GM19351 (cell line): ENCODE results near the gene ZNF552.

Source experiments
- ATAC-seq: cut with Tn5 transposase; IDR thresholded peaks from one replicate; pipeline ENCODE4 v1.9.1; 2021; ENCODE audit warnings: mild to moderate bottlenecking, moderate library complexity; ENCODE audit not compliant: unreplicated experiment

Gene ZNF552

DNA sequence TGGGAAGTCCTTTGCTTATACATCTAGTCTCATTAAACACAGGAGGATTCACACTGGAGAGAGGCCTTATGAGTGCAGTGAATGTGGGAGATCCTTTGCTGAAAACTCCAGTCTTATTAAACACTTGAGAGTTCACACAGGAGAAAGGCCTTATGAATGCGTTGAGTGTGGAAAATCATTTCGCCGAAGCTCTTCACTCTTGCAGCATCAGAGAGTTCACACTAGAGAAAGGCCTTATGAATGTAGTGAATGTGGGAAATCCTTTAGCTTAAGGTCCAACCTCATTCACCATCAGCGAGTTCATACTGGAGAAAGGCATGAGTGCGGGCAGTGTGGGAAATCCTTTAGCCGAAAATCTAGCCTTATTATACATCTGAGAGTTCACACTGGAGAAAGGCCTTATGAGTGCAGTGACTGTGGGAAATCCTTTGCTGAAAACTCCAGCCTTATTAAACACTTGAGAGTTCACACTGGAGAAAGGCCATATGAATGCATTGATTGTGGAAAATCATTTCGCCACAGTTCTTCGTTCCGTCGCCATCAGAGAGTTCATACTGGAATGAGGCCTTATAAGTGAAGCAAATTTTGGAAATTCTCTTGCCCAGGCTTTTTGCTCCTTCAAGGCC, 35.4 kb downstream of the ZNF552 start:
- no peak for ATAC-seq

DNA sequence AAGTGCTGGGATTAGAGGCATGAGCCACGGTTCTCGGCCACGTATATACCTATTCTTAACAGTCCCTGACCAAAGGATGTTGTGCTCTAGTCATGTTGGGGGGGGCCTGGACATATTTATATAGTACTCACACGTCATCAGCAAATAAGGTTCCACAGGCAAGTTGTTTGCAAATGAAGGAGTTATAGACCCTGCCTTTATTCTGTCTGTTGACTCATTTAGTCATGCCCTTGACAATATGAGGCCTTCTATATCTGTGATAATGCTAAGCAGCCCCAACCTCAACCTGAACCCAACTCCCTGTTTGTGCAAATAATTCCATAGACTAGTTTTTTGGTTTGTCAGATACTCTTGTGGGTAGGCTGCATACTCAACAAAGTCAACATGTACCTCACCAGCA, 36.4 kb downstream of the ZNF552 start:
- ATAC-seq: no peak

DNA sequence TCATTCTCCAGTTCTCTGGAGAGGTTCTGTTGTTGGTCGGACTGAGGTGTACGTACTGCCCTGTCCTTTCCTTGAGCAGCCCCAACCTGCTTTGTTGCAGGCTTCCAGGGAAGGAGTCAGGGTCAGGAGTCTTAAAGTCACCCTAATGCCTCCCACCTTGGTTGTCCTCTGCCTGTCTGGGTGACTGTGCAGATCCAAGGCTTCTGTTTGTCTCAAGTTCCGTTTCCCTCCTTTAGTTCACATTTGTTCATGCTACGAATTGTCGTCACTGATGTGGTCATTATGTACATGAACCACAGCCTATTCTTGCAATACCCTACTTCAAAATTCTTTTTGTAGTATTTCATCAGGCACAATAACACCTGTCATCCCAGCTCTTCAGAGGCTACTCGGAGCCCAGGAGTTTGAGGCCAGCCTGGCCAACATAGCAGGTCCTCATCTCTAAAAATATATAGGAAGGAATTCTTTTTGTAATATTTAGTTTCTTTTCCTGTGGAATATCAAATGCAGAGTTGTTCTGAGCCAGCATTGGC, 37.9 kb downstream of the ZNF552 start:
- no peak for ATAC-seq

DNA sequence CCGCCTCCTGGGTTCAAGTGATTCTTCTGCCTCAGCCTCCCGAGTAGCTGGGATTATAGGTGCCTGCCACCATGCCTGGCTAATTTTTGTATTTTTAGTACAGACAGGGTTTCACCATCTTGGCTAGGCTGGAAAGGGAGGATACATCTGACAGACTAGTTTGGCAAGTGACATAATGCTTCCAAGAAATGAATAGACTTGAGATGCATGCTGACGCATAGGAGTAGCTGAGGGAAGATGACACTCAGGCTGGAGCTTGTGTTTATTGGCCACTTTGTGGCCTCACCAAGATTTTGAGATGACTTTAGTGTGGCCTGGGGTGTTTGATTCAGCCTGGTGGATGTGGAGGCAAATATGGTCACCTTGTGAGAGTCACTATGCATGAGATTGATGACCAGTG, 41.2 kb downstream of the ZNF552 start:
- no peak for ATAC-seq

- ATAC-seq: no peak
Measured at GRCh38 chr19:57771417-57771816, 43.3 kb downstream of the ZNF552 start.

DNA sequence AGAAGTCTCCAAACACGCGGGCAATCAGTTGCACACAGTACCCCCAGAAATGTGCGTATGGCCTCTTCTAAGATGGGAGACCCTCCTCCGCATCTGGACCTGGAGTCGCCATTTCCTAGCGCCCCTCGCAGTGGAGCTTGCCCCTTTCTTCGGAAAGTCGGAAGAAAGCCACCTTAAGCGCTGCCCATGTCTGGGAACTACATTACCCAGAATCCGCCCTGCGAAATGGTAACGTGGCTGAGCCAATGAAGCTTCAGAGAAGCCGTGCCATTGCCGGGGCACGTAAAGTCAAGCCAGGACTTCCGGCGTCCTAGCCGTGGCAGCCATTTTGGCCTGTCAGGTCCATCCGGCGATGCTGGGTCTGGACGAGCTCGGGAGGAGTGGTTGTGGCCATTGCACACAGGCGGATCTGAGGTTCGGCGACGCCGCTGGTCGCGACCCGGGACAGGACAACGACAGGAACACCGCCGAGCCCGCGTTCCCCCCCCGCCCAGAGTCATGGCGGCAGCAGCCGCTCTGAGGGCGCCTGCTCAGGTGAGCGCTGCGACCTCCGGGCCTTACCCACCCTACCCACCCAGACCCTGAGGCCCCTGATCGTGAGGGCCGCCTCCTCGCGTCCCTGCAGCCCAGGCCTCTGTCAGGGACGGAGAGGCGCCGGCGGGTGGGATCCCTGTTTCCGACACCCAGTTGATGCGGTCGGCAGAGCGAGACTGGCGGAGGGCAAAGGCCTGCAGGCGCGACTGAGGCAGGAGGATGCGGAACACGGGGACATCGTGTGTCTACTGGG, 45.2 kb downstream of the ZNF552 start, which contains the start of gene ZNF586:
Gene ZNF586, plus strand, starts transcription at position 332 of the 787 bp plus-strand sequence. Its CDS starts 167 bp downstream, at position 499.
- peak; percentile 98 for ATAC-seq

GRCh38 chr19:57759096-57759495, 55.6 kb downstream of the ZNF552 start:
- no peak for ATAC-seq

DNA sequence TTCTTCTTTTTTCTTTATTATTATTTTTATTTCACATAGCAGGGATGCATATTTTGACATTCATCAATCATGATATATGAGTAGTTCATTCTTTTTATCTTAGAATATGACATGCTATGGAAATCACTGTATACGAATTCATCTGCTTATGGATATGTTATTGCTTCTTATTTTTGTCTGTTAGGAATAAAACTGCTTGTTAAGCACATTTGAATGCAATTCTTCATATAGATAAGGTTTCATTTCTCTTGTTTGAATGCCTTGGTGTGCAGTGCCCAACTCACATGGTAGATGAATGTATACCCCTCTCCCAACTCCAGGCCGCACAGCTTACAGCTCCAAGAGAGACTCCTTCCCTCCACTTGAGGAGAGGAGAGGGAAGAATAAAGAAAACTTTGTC, 56.8 kb downstream of the ZNF552 start:
- no peak for ATAC-seq
